Glutamatergic neuron (in vitro differentiated cells): Measurements from ENCODE around the gene MYRIP. TPM values are rescaled to one million over a fixed set of nuclear protein-coding genes. Genes with fewer than 3 reads are reported as not detected.

Source experiments
- DNase-seq: peaks from one replicate; pipeline ENCODE4 v3.0.0; 2022
- H3K27ac Mint-ChIP-seq: one replicate; pipeline ENCODE4 v1.8.0; 2020; ENCODE audit warnings: mild to moderate bottlenecking, mixed read lengths, inconsistent platforms; ENCODE audit not compliant: unreplicated experiment
- H3K27me3 Mint-ChIP-seq: one replicate; pipeline ENCODE4 v1.8.0; 2020; ENCODE audit warnings: mild to moderate bottlenecking, moderate library complexity, mixed read lengths, inconsistent platforms; ENCODE audit not compliant: unreplicated experiment
- H3K36me3 Mint-ChIP-seq: one replicate; pipeline ENCODE4 v1.8.0; 2020; ENCODE audit warnings: mild to moderate bottlenecking, mixed read lengths, inconsistent platforms; ENCODE audit not compliant: unreplicated experiment
- H3K4me1 Mint-ChIP-seq: one replicate; pipeline ENCODE4 v1.8.0; 2020; ENCODE audit warnings: mild to moderate bottlenecking, low read depth, mixed read lengths, inconsistent platforms; ENCODE audit not compliant: unreplicated experiment
- H3K4me3 Mint-ChIP-seq: one replicate; pipeline ENCODE4 v1.8.0; 2020; ENCODE audit warnings: mild to moderate bottlenecking, mixed read lengths, inconsistent platforms; ENCODE audit not compliant: unreplicated experiment
- H3K9me3 Mint-ChIP-seq: one replicate; pipeline ENCODE4 v1.8.0; 2020; ENCODE audit warnings: mild to moderate bottlenecking, moderate library complexity, mixed read lengths, inconsistent platforms; ENCODE audit not compliant: unreplicated experiment
- total RNA-seq: library from RNA; stranded (reverse); fragmentation: NEBNext Ultra II Directional; extraction: Animal tissue kit (Norgen Biotek cat#: 25700); gene quantifications from one replicate; pipeline ENCODE4 v1.2.1, GENCODE V29; 2021; ENCODE audit not compliant: unreplicated experiment
- TF ChIP-seq, protein P1 (sequence below): fragments of 200-600 bp; sonication (generic); IDR thresholded peaks from one replicate; pipeline ENCODE4 v1.5.0; 2021; ENCODE audit not compliant: partially characterized antibody, unreplicated experiment

The MYRIP gene
- total RNA-seq, 1 donor from 2014 or later = 1.8 TPM

DNA sequence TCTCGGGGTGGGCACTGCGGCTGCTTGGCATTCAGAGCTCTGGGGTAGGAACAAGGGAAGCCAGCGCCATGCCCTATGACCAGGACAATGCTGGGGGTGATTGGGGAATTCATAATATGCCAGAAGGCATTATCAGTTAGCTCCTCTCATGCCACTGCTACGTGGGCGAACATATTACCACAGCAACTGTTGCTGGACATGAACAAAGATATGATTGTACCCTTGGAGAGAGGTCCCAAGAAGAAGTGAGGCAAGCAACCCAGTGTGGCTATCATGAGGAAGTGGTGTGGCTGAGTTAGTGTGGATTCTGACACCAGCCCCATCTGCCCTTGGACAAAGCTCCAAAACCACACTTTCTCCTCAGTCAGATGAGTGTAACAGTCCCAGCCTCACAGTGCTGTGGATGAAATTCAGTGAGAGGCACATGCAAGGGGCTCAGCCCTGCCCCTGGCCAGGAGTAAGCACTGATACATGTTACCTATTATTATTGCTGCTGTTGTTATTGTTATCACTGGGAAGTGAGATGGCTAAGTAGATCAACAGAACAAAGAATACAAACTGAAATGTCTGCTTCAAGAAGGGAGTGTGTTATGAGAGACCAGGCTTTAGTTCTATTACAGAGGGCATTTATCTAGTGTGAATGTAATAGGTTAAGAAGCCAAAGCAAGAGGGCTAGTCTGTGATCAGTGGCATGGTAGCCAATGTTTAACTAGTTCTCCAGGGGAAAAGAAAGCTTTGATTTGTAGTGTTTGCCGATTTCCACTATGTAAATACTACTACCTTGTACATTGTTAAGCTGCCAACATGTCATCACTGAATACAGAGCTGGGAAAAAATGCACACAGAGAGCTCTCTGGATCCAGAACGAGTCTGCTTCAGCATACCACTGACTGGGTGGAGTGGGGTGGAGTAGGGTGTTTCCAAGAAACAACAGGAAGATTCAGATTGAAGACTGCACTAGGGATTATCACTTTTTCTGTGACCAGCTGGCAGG lies 277.8 kb downstream of the MYRIP start:
- no peak for DNase-seq
- Mint-ChIP-seq H3K4me1 (peaks cover 1% of the 10 kb centered on the region), H3K9me3 (peaks cover 3% of the 10 kb centered on the region), H3K4me3 (no peak overlapping the region), H3K36me3 (no peaks in the 10 kb centered on the region), H3K27ac (no peak overlapping the region), H3K27me3 (peaks cover 3% of the 10 kb centered on the region)
- TF ChIP-seq, protein P1, sequence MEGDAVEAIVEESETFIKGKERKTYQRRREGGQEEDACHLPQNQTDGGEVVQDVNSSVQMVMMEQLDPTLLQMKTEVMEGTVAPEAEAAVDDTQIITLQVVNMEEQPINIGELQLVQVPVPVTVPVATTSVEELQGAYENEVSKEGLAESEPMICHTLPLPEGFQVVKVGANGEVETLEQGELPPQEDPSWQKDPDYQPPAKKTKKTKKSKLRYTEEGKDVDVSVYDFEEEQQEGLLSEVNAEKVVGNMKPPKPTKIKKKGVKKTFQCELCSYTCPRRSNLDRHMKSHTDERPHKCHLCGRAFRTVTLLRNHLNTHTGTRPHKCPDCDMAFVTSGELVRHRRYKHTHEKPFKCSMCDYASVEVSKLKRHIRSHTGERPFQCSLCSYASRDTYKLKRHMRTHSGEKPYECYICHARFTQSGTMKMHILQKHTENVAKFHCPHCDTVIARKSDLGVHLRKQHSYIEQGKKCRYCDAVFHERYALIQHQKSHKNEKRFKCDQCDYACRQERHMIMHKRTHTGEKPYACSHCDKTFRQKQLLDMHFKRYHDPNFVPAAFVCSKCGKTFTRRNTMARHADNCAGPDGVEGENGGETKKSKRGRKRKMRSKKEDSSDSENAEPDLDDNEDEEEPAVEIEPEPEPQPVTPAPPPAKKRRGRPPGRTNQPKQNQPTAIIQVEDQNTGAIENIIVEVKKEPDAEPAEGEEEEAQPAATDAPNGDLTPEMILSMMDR = no peak

DNA sequence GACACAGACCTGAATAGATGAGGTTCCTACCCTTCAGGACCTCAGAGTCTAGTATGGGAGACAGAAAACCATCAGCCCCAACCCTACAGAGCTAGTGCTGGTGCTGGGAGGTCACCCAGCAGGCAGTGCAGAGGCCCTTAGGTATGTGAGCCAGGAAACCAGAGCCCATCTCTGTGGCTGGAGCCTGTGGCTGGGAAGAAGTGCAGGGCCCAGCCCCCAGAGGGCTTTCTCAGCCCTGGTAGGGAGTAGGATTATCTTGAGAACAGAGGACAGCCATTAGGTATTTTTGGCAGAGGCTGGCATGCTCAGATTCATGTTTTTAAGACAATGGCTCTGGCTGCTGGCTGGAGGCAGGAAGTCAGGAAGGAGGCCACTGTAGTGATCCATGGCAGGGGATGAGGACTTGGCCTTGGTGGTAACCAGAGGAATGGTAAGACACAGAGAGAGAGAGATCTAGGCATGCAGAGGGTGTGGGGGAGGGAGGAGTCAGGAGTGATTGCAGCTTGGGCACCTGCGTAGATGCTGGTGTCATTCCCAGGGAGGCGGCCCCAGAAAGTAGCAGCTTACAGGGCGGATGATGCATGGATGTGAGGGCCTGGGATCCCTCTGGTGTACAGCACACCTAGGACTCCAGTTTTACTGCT lies 279.2 kb downstream of the MYRIP start:
- peaks cover 3% of the 10 kb centered on the region for H3K9me3 Mint-ChIP-seq
- H3K36me3 Mint-ChIP-seq = no peaks in the 10 kb centered on the region
- no peak overlapping the region for H3K27ac Mint-ChIP-seq
- DNase-seq = no peak
- peaks cover 3% of the 10 kb centered on the region for H3K27me3 Mint-ChIP-seq
- peaks cover 1% of the 10 kb centered on the region for H3K4me1 Mint-ChIP-seq
- TF ChIP-seq, protein P1 = no peak
- H3K4me3 Mint-ChIP-seq = no peak overlapping the region

DNA sequence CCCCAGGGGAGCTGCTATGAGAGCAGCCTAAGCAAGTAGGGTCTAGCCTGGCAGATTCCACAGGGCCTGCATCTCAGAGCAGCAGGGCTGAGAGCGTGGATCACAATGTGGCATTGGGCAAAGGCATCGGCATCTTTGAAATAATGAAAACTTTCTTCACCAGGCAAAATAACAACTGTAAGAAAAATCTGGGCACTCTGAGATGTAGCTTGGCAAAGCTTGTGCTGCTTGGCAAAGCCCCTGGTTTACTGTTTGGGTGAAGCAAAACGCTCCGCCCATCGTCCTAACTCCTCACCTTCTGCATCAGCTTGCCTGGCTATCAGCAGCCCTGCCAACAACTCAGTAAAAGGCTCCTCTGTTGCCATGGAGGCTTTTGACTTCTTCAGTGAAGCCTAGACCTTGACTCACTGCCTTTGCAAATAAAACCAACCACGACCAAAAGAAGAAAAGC lies 287.3 kb downstream of the MYRIP start:
- DNase-seq = no peak
- Mint-ChIP-seq H3K4me1 (peaks cover 2% of the 10 kb centered on the region), H3K27ac (no peak overlapping the region), H3K9me3 (peaks cover 4% of the 10 kb centered on the region), H3K27me3 (peaks cover 3% of the 10 kb centered on the region), H3K36me3 (peaks cover 5% of the 10 kb centered on the region), H3K4me3 (no peak overlapping the region)
- TF ChIP-seq, protein P1 = no peak

DNA sequence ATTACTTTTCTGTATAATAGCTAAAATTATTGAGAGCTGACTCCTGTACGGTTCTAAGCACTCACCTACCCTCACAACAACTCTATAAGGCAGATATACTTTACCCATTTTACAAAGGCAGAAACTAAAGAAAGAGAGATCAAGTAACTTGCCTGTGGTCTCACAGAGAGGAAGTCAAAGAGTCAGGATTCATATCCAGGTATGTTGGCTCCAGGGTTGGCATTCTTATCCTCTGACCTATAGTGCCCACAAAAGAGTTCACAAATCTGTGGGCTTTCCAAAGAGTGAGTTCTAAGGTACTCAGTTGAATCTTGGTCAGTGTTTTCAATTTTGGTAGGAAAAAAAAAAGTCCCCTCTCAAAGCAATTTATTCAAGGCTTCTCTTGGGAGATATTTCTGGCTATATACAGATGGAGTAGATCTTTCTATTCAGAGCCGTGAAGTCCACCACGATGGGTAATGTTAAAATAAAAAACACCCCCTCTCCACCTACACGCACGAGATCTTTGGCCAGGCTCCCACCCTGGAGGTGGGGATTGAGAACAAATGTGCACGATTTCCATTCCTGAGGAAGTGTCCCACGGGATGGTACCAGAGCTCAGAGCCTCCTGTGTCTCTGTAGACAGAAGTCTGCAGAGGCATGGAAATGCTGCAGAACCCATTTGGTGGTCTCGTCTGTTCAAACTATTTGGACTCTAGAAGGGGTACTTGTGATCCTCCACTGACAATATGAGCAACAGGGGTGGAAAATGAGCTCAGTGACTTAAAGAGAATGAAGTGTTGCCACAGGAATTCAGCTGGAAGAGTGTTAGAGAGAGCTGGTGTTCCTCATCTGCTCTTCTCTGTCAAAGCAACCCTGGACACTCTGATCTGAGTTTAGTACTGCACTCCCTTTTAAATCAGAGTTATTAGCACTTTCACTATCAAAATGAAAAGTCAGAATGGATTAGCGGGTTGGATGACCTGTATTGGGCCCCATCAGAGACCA lies 288.0 kb downstream of the MYRIP start:
- TF ChIP-seq, protein P1 = no peak
- peaks cover 2% of the 10 kb centered on the region for H3K4me1 Mint-ChIP-seq
- no peak overlapping the region for H3K27ac Mint-ChIP-seq
- DNase-seq = no peak
- peaks cover 6% of the 10 kb centered on the region for H3K9me3 Mint-ChIP-seq
- H3K27me3 Mint-ChIP-seq = peaks cover 3% of the 10 kb centered on the region
- peaks cover 5% of the 10 kb centered on the region for H3K36me3 Mint-ChIP-seq
- no peak overlapping the region for H3K4me3 Mint-ChIP-seq
